ENCODE results near the gene CCSER1.

The CCSER1 gene

GRCh38 chr4:90982813-90983212, 855.6 kb downstream of the CCSER1 start:
- DNase-seq: no peak

- no peak for DNase-seq
Measured at GRCh38 chr4:90990284-90990683, 863.1 kb downstream of the CCSER1 start.

GRCh38 chr4:90992213-90992612, 865.0 kb downstream of the CCSER1 start:
- DNase-seq: no peak

- DNase-seq: no peak
Measured at GRCh38 chr4:90994851-90995574, 867.8 kb downstream of the CCSER1 start.

GRCh38 chr4:90995996-90996395, 868.8 kb downstream of the CCSER1 start:
- DNase-seq: no peak

- no peak for DNase-seq
Measured at GRCh38 chr4:90996813-90997212, 869.6 kb downstream of the CCSER1 start.

GRCh38 chr4:91015861-91016260, 888.7 kb downstream of the CCSER1 start:
- no peak for DNase-seq

GRCh38 chr4:91019513-91019912, 892.3 kb downstream of the CCSER1 start:
- no peak for DNase-seq

- no peak for DNase-seq
Measured at GRCh38 chr4:91025241-91026148, 898.3 kb downstream of the CCSER1 start.

- no peak for DNase-seq
Measured at GRCh38 chr4:91028228-91028627, 901.0 kb downstream of the CCSER1 start.

- no peak for DNase-seq
Measured at GRCh38 chr4:91031761-91032160, 904.6 kb downstream of the CCSER1 start.

GRCh38 chr4:91032725-91033445, 905.7 kb downstream of the CCSER1 start:
- DNase-seq: no peak

GRCh38 chr4:91035276-91035675, 908.1 kb downstream of the CCSER1 start:
- DNase-seq: no peak

- no peak for DNase-seq
Measured at GRCh38 chr4:91037951-91038350, 910.8 kb downstream of the CCSER1 start.

- no peak for DNase-seq
Measured at GRCh38 chr4:91057871-91058270, 930.7 kb downstream of the CCSER1 start.

GRCh38 chr4:91058345-91058744, 931.2 kb downstream of the CCSER1 start:
- no peak for DNase-seq

GRCh38 chr4:91064157-91064853, 937.1 kb downstream of the CCSER1 start:
- DNase-seq: no peak

GRCh38 chr4:91065117-91065516, 937.9 kb downstream of the CCSER1 start:
- DNase-seq: no peak

- no peak for DNase-seq
Measured at GRCh38 chr4:91070736-91071135, 943.5 kb downstream of the CCSER1 start.

GRCh38 chr4:91076147-91076546, 949.0 kb downstream of the CCSER1 start:
- no peak for DNase-seq

- no peak for DNase-seq
Measured at GRCh38 chr4:91085961-91086360, 958.8 kb downstream of the CCSER1 start.

GRCh38 chr4:91087743-91088142, 960.5 kb downstream of the CCSER1 start:
- DNase-seq: no peak

GRCh38 chr4:91089178-91089577, 962.0 kb downstream of the CCSER1 start:
- no peak for DNase-seq
